ENCODE data around the gene KCNG3. TPM values are rescaled to one million over a fixed set of nuclear protein-coding genes. Genes with fewer than 3 reads are reported as not detected.

Gene KCNG3
- total RNA-seq = under 1 TPM in 1 of 4 donors, not detected in 3; 0.17 TPM

- H3K27me3 ChIP-seq = peaks cover 9 to 49% (median 21%) of the 10 kb centered on the region in 4 donors
- peak within 1 kb of the TSS in 3 of 4 donors; percentile 11 to 49 (median 49) for H3K27ac ChIP-seq (replicated peaks in 1 of 4)
- H3K36me3 ChIP-seq = no peaks in the 10 kb centered on the region
- H3K9me3 ChIP-seq = no peaks in the 10 kb centered on the region
- peaks cover 7 to 26% (median 26%) of the 10 kb centered on the region in 4 donors for H3K4me1 ChIP-seq
- H3K4me3 ChIP-seq = peak within 1 kb of the TSS; percentile 61 to 76 (median 64)
- intact Hi-C loops (cut with DNase I) = no loop called here
- no CpG with 5 or more reads among the region's 123 CpGs for WGBS
- TF ChIP-seq POLR2AphosphoS5 (IDR thresholded peaks at IDR 0.05) (no peak), CTCF (IDR thresholded peaks at IDR 0.05) (no peak), POLR2A (IDR thresholded peaks at IDR 0.05; ENCODE audit: low read depth) (no peak), EP300 (IDR thresholded peaks at IDR 0.05) (no peak)
- DNase-seq (ENCODE audit: extremely low spot score) = no peak
Measured at GRCh38 chr2:42493468-42494354, at the start of gene KCNG3. TSS of gene KCNG3 (minus strand) at chr2:42493982. CDS start at chr2:42493501, 481 bp downstream.

GRCh38 chr2:42542871-42543270 is 49.1 kb upstream of the KCNG3 start:
- Histone ChIP-seq H3K27me3 (no peaks in the 10 kb centered on the region), H3K9me3 (no peaks in the 10 kb centered on the region), H3K27ac (replicated peaks in 1 of 4) (no peak overlapping the region), H3K36me3 (no peaks in the 10 kb centered on the region), H3K4me1 (no peaks in the 10 kb centered on the region), H3K4me3 (no peak overlapping the region)
- 89% methylated on average over 4 of the region's 4 CpGs for WGBS
- intact Hi-C loops (cut with DNase I) = no loop called here
- no peak for TF ChIP-seq POLR2A (IDR thresholded peaks at IDR 0.05; ENCODE audit: low read depth)
- no peak for TF ChIP-seq CTCF (IDR thresholded peaks at IDR 0.05)
- TF ChIP-seq POLR2AphosphoS5 (IDR thresholded peaks at IDR 0.05) = no peak
- no peak for TF ChIP-seq EP300 (IDR thresholded peaks at IDR 0.05)
- no peak for DNase-seq (ENCODE audit: extremely low spot score)

- intact Hi-C loops (cut with DNase I) = no loop called here
- no peak for DNase-seq (ENCODE audit: extremely low spot score)
- H3K9me3 ChIP-seq = no peaks in the 10 kb centered on the region
- H3K36me3 ChIP-seq = no peaks in the 10 kb centered on the region
- H3K27ac ChIP-seq (replicated peaks in 1 of 4) = no peak overlapping the region
- 97% methylated on average over 3 of the region's 3 CpGs for WGBS
- no peak overlapping the region for H3K4me3 ChIP-seq
- H3K4me1 ChIP-seq = no peaks in the 10 kb centered on the region
- no peaks in the 10 kb centered on the region for H3K27me3 ChIP-seq
- TF ChIP-seq EP300 (IDR thresholded peaks at IDR 0.05) (no peak), POLR2A (IDR thresholded peaks at IDR 0.05; ENCODE audit: low read depth) (no peak), CTCF (IDR thresholded peaks at IDR 0.05) (no peak), POLR2AphosphoS5 (IDR thresholded peaks at IDR 0.05) (no peak)
Measured at GRCh38 chr2:42537493-42537892, 43.7 kb upstream of the KCNG3 start.

- WGBS = 96% methylated on average over 4 of the region's 4 CpGs
- Histone ChIP-seq H3K36me3 (no peaks in the 10 kb centered on the region), H3K27me3 (no peaks in the 10 kb centered on the region), H3K4me1 (no peaks in the 10 kb centered on the region), H3K9me3 (no peaks in the 10 kb centered on the region), H3K4me3 (no peak overlapping the region), H3K27ac (replicated peaks in 1 of 4) (no peak overlapping the region)
- DNase-seq (ENCODE audit: extremely low spot score) = no peak
- no peak for TF ChIP-seq EP300 (IDR thresholded peaks at IDR 0.05)
- no peak for TF ChIP-seq CTCF (IDR thresholded peaks at IDR 0.05)
- no peak for TF ChIP-seq POLR2A (IDR thresholded peaks at IDR 0.05; ENCODE audit: low read depth)
- TF ChIP-seq POLR2AphosphoS5 (IDR thresholded peaks at IDR 0.05) = no peak
- intact Hi-C loops (cut with DNase I) = no loop called here
Measured at GRCh38 chr2:42532397-42532796, 38.6 kb upstream of the KCNG3 start.
